Endothelial cell (in vitro differentiated cells): ENCODE results near the gene RNF43. TPM values are rescaled to one million over a fixed set of nuclear protein-coding genes. Genes with fewer than 3 reads are reported as not detected.

Experiments
- DNase-seq: peaks from one replicate; pipeline ENCODE4 v3.0.0; 2021; ENCODE audit warnings: low spot score
- H3K27ac Mint-ChIP-seq: one replicate; pipeline ENCODE4 v1.8.0; 2021; ENCODE audit warnings: mixed read lengths, inconsistent platforms; ENCODE audit not compliant: unreplicated experiment
- H3K27me3 Mint-ChIP-seq: one replicate; pipeline ENCODE4 v1.8.0; 2021; ENCODE audit warnings: mild to moderate bottlenecking, moderate library complexity, mixed read lengths, inconsistent platforms; ENCODE audit not compliant: unreplicated experiment
- H3K36me3 Mint-ChIP-seq: one replicate; pipeline ENCODE4 v1.8.0; 2021; ENCODE audit warnings: mild to moderate bottlenecking, low read depth, mixed read lengths, inconsistent platforms; ENCODE audit not compliant: unreplicated experiment
- H3K4me1 Mint-ChIP-seq: one replicate; pipeline ENCODE4 v1.8.0; 2021; ENCODE audit warnings: mild to moderate bottlenecking, mixed read lengths, inconsistent platforms; ENCODE audit not compliant: unreplicated experiment
- H3K4me3 Mint-ChIP-seq: one replicate; pipeline ENCODE4 v1.8.0; 2021; ENCODE audit warnings: mild to moderate bottlenecking, mixed read lengths, inconsistent platforms; ENCODE audit not compliant: unreplicated experiment
- H3K9me3 Mint-ChIP-seq: one replicate; pipeline ENCODE4 v1.8.0; 2021; ENCODE audit warnings: mixed read lengths, inconsistent platforms; ENCODE audit not compliant: unreplicated experiment
- total RNA-seq: library from RNA; stranded (reverse); fragmentation: NEBNext Ultra II Directional; extraction: Animal tissue kit (Norgen Biotek cat#: 25700); gene quantifications from one replicate; pipeline ENCODE4 v1.2.1, GENCODE V29; 2021; ENCODE audit not compliant: unreplicated experiment
- TF ChIP-seq, protein P1 (sequence below): fragments of 200-600 bp; sonication (generic); IDR thresholded peaks from one replicate; pipeline ENCODE4 v1.5.0; 2021; ENCODE audit warnings: antibody characterized with exemption; ENCODE audit not compliant: unreplicated experiment

Gene RNF43
- total RNA-seq, 1 donor from 2014 or later = 0.56 TPM

DNA sequence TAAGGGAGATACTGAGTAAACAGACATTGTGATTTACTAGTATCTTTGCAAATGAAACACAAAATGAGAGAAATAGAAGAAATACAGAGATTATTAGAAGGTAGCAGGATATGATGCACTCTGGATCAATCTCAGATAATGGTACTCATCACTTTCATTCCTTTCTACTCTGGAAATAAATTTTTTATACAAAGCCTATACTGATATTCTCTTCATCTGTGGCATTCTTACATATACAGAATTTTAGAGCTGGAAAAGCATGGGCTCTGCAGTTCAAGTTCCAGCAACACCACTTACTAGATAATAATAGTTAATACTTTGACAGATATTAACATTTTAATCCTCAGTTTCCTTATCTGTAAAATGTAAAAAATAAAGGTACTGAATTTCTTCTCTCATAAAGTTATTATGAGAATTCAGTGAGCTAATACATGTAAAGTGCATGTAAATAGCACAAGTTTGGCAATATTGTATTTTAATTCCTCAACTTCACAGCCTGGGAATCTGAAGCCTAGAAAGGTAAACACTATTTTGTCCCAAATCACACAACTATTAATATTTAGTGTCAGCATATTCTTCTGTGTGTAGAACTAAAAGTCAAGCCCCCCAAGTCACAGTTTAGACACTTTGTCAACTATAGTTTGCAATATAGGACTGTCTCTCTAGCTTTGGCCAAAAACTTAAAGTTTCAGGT, 6.5 kb downstream of the RNF43 start:
- H3K9me3 Mint-ChIP-seq = no peaks in the 10 kb centered on the region
- H3K4me1 Mint-ChIP-seq = no peaks in the 10 kb centered on the region
- H3K4me3 Mint-ChIP-seq = no peak overlapping the region
- TF ChIP-seq, protein P1, sequence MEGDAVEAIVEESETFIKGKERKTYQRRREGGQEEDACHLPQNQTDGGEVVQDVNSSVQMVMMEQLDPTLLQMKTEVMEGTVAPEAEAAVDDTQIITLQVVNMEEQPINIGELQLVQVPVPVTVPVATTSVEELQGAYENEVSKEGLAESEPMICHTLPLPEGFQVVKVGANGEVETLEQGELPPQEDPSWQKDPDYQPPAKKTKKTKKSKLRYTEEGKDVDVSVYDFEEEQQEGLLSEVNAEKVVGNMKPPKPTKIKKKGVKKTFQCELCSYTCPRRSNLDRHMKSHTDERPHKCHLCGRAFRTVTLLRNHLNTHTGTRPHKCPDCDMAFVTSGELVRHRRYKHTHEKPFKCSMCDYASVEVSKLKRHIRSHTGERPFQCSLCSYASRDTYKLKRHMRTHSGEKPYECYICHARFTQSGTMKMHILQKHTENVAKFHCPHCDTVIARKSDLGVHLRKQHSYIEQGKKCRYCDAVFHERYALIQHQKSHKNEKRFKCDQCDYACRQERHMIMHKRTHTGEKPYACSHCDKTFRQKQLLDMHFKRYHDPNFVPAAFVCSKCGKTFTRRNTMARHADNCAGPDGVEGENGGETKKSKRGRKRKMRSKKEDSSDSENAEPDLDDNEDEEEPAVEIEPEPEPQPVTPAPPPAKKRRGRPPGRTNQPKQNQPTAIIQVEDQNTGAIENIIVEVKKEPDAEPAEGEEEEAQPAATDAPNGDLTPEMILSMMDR = no peak
- H3K27me3 Mint-ChIP-seq = no peaks in the 10 kb centered on the region
- DNase-seq = no peak
- no peaks in the 10 kb centered on the region for H3K36me3 Mint-ChIP-seq
- no peak overlapping the region for H3K27ac Mint-ChIP-seq

DNA sequence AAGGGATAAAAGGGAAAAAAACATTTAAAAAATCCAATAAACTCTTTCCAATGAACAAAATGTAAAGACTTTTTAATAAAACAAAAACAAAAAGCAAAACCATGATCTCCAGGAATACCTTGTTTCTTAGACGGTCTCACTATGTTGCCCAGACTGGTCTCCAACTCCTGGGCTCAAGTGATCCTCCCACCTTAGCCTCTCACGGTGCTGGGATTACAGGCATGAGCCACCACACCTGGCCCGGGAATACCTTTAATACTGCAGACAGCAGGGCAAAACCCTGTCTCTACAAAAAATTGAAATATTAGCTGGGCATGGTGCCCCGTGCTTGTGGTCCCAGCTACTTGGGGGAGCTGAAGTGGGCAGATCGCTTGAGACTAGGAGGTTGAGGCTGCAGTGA, 7.9 kb downstream of the RNF43 start:
- no peaks in the 10 kb centered on the region for H3K36me3 Mint-ChIP-seq
- H3K27ac Mint-ChIP-seq = no peak overlapping the region
- no peaks in the 10 kb centered on the region for H3K27me3 Mint-ChIP-seq
- no peak for DNase-seq
- no peaks in the 10 kb centered on the region for H3K9me3 Mint-ChIP-seq
- H3K4me1 Mint-ChIP-seq = no peaks in the 10 kb centered on the region
- TF ChIP-seq, protein P1 = no peak
- no peak overlapping the region for H3K4me3 Mint-ChIP-seq

DNA sequence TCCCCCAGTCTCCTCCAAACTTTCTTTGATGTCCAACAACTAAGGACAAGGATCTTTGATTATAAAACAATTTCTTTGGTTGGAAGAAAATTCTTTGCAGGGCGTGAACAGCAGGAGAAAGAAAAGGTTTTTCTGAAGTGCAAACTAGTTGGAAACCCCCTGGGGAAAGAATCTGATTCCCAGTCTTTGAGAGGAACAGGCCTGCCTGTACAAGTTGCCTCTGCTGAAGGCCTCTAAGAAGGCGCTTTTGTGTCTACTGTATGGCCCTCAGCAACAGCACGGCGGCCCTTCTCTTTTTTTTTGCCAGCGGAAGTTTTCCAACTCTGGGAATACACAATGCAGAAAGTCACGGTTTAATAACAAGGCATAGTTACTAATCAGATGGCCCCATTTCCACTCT, 14.0 kb downstream of the RNF43 start:
- no peaks in the 10 kb centered on the region for H3K27me3 Mint-ChIP-seq
- no peak overlapping the region for H3K27ac Mint-ChIP-seq
- TF ChIP-seq, protein P1 = no peak
- no peak overlapping the region for H3K4me3 Mint-ChIP-seq
- DNase-seq = no peak
- H3K36me3 Mint-ChIP-seq = no peaks in the 10 kb centered on the region
- H3K9me3 Mint-ChIP-seq = no peaks in the 10 kb centered on the region
- H3K4me1 Mint-ChIP-seq = peaks cover 7% of the 10 kb centered on the region

DNA sequence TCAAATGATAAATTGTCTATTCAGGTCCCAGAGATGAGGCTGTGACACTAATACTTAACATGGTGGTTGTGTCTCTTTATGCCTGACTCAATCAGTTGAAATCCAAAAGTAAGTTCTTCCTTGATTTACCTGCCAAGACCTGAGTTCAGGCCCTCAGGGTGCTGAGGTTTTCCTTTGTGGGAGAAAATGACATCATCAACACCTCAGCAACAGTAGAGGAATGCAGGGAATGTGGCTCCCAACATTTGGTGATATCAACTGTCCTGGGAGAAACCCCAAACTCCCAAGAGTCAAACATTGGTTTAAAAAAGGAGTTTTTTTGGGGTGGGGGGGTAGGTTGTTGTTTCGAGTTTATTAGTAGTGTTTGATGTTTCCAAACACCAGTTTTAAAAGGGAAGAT, 14.7 kb downstream of the RNF43 start:
- no peak for DNase-seq
- H3K4me3 Mint-ChIP-seq = no peak overlapping the region

DNA sequence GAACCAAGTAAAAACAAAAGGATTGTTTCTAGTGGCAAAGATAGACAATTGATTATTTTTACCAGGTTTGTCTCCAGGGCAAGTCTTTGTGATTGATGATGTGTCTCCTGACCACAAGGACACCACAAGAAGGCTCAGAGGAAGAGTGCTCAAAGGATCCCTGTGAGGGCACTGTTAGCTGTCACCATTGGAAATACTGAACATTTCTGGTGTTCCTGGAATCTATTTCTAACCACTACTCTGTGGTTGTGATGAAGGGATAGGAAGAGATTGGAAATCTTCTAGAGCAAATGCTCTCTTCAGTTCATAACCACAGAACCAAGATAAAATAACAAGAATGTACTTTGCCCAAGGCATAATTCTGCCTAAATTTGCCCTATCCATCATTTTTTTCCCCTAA, 15.3 kb downstream of the RNF43 start:
- H3K27me3 Mint-ChIP-seq = no peaks in the 10 kb centered on the region
- H3K27ac Mint-ChIP-seq = no peak overlapping the region
- H3K4me3 Mint-ChIP-seq = no peak overlapping the region
- peaks cover 7% of the 10 kb centered on the region for H3K4me1 Mint-ChIP-seq
- no peaks in the 10 kb centered on the region for H3K9me3 Mint-ChIP-seq
- no peaks in the 10 kb centered on the region for H3K36me3 Mint-ChIP-seq
- TF ChIP-seq, protein P1 = no peak
- no peak for DNase-seq

More for the DNA sequence above, 14.7 kb downstream of the RNF43 start:
- Mint-ChIP-seq H3K4me1 (peaks cover 7% of the 10 kb centered on the region), H3K27ac (no peak overlapping the region), H3K36me3 (no peaks in the 10 kb centered on the region), H3K27me3 (no peaks in the 10 kb centered on the region), H3K9me3 (no peaks in the 10 kb centered on the region)
- TF ChIP-seq, protein P1 = no peak
